Measurements from ENCODE around the gene NKX3-2. TPM values are rescaled to one million over a fixed set of nuclear protein-coding genes. Genes with fewer than 3 reads are reported as not detected.

NKX3-2 gene
- total and polyA plus RNA-seq, 12 donors, result 0.06 to 0.50 (median 0.24) TPM; not detected in 5

DNA sequence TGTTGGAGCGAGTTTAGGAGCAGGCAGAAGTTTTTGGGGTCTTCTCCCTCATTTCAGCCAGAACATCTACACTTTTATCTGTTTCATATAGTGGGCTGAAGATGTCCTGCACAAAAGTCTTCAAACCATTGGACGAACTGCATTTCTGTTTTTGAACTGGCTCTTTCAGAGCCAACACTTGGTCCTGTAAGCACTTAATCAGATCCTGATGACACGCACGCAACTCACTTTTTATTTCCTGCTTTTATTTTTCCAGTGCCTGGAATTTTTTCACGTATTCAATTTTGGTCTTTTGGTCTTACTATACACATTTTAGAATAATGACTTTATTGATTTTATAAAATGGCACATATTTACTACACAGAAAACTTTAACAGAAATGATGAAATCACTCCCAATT is 40.2 kb upstream of the NKX3-2 start:
- no peak for TF ChIP-seq POLR2A (IDR thresholded peaks at IDR 0.05)
- TF ChIP-seq, protein P1, sequence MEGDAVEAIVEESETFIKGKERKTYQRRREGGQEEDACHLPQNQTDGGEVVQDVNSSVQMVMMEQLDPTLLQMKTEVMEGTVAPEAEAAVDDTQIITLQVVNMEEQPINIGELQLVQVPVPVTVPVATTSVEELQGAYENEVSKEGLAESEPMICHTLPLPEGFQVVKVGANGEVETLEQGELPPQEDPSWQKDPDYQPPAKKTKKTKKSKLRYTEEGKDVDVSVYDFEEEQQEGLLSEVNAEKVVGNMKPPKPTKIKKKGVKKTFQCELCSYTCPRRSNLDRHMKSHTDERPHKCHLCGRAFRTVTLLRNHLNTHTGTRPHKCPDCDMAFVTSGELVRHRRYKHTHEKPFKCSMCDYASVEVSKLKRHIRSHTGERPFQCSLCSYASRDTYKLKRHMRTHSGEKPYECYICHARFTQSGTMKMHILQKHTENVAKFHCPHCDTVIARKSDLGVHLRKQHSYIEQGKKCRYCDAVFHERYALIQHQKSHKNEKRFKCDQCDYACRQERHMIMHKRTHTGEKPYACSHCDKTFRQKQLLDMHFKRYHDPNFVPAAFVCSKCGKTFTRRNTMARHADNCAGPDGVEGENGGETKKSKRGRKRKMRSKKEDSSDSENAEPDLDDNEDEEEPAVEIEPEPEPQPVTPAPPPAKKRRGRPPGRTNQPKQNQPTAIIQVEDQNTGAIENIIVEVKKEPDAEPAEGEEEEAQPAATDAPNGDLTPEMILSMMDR (IDR thresholded peaks at IDR 0.05), result no peak
- Histone ChIP-seq H3K4me1 (replicated peaks in 1 of 2) (no peaks in the 10 kb centered on the region), H3K27me3 (no peaks in the 10 kb centered on the region), H3K27ac (no peak overlapping the region), H3K36me3 (replicated peaks in 1 of 2) (peaks cover 0 to 54% of the 10 kb centered on the region in 2 donors), H3K9me3 (replicated peaks in 1 of 3) (no peaks in the 10 kb centered on the region), H3K4me3 (no peak overlapping the region)
- WGBS, 4 donors, result 93 to 97% (median 94%) methylated on average over 5 of the region's 5 CpGs
- intact Hi-C loops (cut with DNase I), result no loop called here
- DNase-seq, result no peak

DNA sequence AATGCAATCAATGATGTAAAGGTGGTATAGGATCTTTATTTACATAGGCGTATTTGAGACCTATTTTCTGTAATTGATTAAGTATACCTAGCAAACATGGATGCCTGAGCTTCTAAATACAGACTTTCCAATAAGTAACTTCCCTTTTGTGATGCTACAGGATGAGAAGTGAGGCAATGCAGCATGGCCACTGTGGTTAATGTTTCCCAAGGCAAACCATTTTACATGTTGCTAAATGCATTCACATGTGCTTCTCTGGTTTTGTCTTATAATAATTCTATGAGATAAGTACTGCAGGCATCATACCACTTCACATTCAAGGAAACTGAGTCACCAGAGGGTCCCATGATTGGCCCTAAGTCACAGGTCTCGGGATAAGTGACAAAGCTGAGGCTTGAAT is 35.7 kb upstream of the NKX3-2 start:
- Histone ChIP-seq H3K4me1 (replicated peaks in 1 of 2) (no peaks in the 10 kb centered on the region), H3K4me3 (no peak overlapping the region), H3K27ac (no peak overlapping the region), H3K36me3 (replicated peaks in 1 of 2) (peaks cover 0 to 64% of the 10 kb centered on the region in 2 donors), H3K27me3 (no peaks in the 10 kb centered on the region), H3K9me3 (replicated peaks in 1 of 3) (no peaks in the 10 kb centered on the region)
- intact Hi-C loops (cut with DNase I), result no loop called here
- 89 to 98% (median 95%) methylated on average over 2 of the region's 2 CpGs for WGBS, 4 donors
- no peak for TF ChIP-seq POLR2A (IDR thresholded peaks at IDR 0.05)
- TF ChIP-seq, protein P1 (IDR thresholded peaks at IDR 0.05), result no peak
- no peak for DNase-seq

DNA sequence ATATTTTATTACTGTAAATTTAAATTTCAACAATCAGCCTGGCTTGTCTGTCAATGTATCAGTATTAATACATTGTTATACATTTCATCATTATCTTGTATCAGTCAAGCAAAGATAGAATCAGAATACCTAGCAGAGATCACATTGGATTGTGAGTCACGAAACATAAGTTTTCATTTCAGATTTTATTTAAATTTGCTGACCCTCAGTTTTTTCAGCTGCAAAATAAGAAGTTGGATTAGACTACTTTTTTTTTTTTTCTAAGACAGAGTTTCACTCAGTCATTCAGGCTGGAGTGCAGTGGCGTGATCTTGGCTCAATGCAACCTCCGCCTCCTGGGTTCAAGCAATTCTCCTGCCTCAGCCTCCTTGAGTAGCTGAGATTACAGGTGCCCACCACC is 33.4 kb upstream of the NKX3-2 start:
- H3K27ac ChIP-seq, result no peak overlapping the region
- TF ChIP-seq, protein P1 (IDR thresholded peaks at IDR 0.05), result no peak
- no peak for TF ChIP-seq POLR2A (IDR thresholded peaks at IDR 0.05)
- 89 to 100% (median 99%) methylated on average over 3 of the region's 3 CpGs for WGBS, 4 donors

DNA sequence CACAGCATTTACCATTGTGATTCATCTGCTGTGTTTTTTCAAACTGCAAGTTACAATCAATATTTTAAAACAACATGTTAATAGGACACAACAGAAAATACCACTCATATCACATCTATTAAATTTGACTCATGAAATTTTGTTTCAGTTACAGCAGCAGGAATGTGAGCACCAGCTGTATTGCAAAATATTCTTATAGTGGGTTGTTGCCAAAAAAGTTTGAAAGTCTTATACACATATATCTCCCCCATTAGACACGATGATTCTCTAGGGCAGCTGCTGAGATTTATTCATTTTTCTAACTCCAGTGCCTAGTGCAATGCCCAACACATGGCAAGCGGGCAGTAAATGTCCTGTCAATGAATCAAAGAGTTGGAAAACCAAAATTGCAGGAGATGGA is 26.6 kb upstream of the NKX3-2 start:
- peaks cover 0 to 61% of the 10 kb centered on the region in 2 donors for H3K36me3 ChIP-seq (replicated peaks in 1 of 2)
- intact Hi-C loops (cut with DNase I), result no loop called here
- TF ChIP-seq, protein P1 (IDR thresholded peaks at IDR 0.05), result no peak
- TF ChIP-seq POLR2A (IDR thresholded peaks at IDR 0.05), result no peak
- H3K27ac ChIP-seq, result no peak overlapping the region
- H3K9me3 ChIP-seq (replicated peaks in 1 of 3), result no peaks in the 10 kb centered on the region
- no peak for DNase-seq
- H3K4me3 ChIP-seq, result no peak overlapping the region
- 92 to 97% (median 95%) methylated on average over 2 of the region's 2 CpGs for WGBS, 4 donors
- no peaks in the 10 kb centered on the region for H3K27me3 ChIP-seq
- no peaks in the 10 kb centered on the region for H3K4me1 ChIP-seq (replicated peaks in 1 of 2)

More for the DNA sequence above, 33.4 kb upstream of the NKX3-2 start:
- Histone ChIP-seq H3K4me1 (replicated peaks in 1 of 2) (no peaks in the 10 kb centered on the region), H3K9me3 (replicated peaks in 1 of 3) (no peaks in the 10 kb centered on the region), H3K4me3 (no peak overlapping the region), H3K36me3 (replicated peaks in 1 of 2) (peaks cover 0 to 83% of the 10 kb centered on the region in 2 donors), H3K27me3 (no peaks in the 10 kb centered on the region)
- DNase-seq, result no peak
- intact Hi-C loops (cut with DNase I), result no loop called here
